HepG2 (cell line): ENCODE measurements around the gene ZNF99. TPM values are rescaled to one million over a fixed set of nuclear protein-coding genes. Genes with fewer than 3 reads are reported as not detected.

Experiments used
- polyA plus RNA-seq, 8 experiments: library from polyadenylated mRNA; depleted of rRNA in 3 of 8; stranded (reverse) in 7 of 8; unstranded in 1 of 8; fragments of >200 nt; fragmentation: Illumina TruSeq in 4 of 8; extraction: Trizol in 4 of 8; gene quantifications; 2 replicates each; pipeline versions ENCODE4 v1.2.1 to v1.2.3, GENCODE V29; 2011 to 2016; ENCODE audit warnings: low read depth in 4 of 8, missing spikeins in 1 of 8, mixed read lengths in 1 of 8; ENCODE audit not compliant: insufficient read depth in 1 of 8
- small RNA-seq, 3 experiments: library from RNA; depleted of rRNA; stranded (forward); fragments of <200 nt; gene quantifications; one replicate each; pipeline ENCODE3, GENCODE V24; 2012; ENCODE audit warnings: low read depth in 2 of 3, low replicate concordance in 1 of 3; ENCODE audit not compliant: insufficient read length in 3 of 3, insufficient read depth in 2 of 3
- total RNA-seq, 5 experiments: library from RNA; depleted of rRNA; stranded (reverse); fragments of >200 nt; fragmentation: Illumina TruSeq; extraction: Trizol; gene quantifications; 2 replicates each; pipeline ENCODE4 v1.2.3, GENCODE V29; 2016; ENCODE audit warnings: low read depth in 1 of 5

Gene ZNF99
- total and polyA plus RNA-seq, 2 of the 13 experiments (the other 11 are each of a cell fraction or from before 2014, with no cell fraction given): not detected

Small RNA genes within 50 kb of the gene (small RNA-seq; reads per million reads assigned to genes)
- gene AC008626.1 (0 reads per million in 3 experiments), gene AC008626.2 (0 reads per million in 3 experiments)

Other genes with a start within 250 kb of the ZNF99 start
- gene ZNF492, start 149.8 kb downstream of the ZNF99 start, total RNA-seq (2016; rRNA removed; fragmentation: Illumina TruSeq; extraction: Trizol): not detected in 2 replicates
- not detected in 2 replicates for gene ZNF492, start 149.8 kb downstream of the ZNF99 start, polyA plus RNA-seq (2011; rRNA removed)
- not detected in 2 replicates for gene ZNF723, start 48.1 kb upstream of the ZNF99 start, total RNA-seq (2016; rRNA removed; fragmentation: Illumina TruSeq; extraction: Trizol)
- gene ZNF723, start 48.1 kb upstream of the ZNF99 start, polyA plus RNA-seq (2011; rRNA removed): not detected in 2 replicates
- gene ZNF728, start 219.0 kb upstream of the ZNF99 start, total RNA-seq (2016; rRNA removed; fragmentation: Illumina TruSeq; extraction: Trizol): not detected in 2 replicates
- not detected in 2 replicates for gene ZNF728, start 219.0 kb upstream of the ZNF99 start, polyA plus RNA-seq (2011; rRNA removed)